ENCODE measurements around the gene CPT1A. TPM values are rescaled to one million over a fixed set of nuclear protein-coding genes. Genes with fewer than 3 reads are reported as not detected.

Gene CPT1A
- total RNA-seq, 2 experiments from 2014 or later = 17.5 TPM

GRCh38 chr11:68831124-68831523, 10.6 kb downstream of the CPT1A start:
- intact Hi-C loops (cut with micrococcal nuclease) = no loop called here
- Mint-ChIP-seq H3K36me3 (ENCODE audit: low read depth) (no peaks in the 10 kb centered on the region), H3K4me1 (ENCODE audit: low read depth) (peaks cover 35% of the 10 kb centered on the region), H3K9me3 (no peaks in the 10 kb centered on the region), H3K27ac (no peak overlapping the region), H3K4me3 (no peak overlapping the region), H3K27me3 (no peaks in the 10 kb centered on the region)
- POLR2A ChIA-PET = no interaction called here
- DNase-seq = no peak
- CTCF ChIA-PET = interaction anchor here (1.0 to 1.3 kb wide), 2 partner anchors 13 to 16 kb away, joined by 3 to 4 read pairs; no protein-coding TSS in a partner anchor
- ATAC-seq = no peak
- TF ChIP-seq CTCF (IDR thresholded peaks at IDR 0.05) = no peak

- DNase-seq (no peak), ATAC-seq (no peak)
- no peak for TF ChIP-seq CTCF (IDR thresholded peaks at IDR 0.05)
- Mint-ChIP-seq H3K9me3 (no peaks in the 10 kb centered on the region), H3K27me3 (no peaks in the 10 kb centered on the region), H3K4me3 (no peak overlapping the region), H3K36me3 (ENCODE audit: low read depth) (no peaks in the 10 kb centered on the region), H3K27ac (no peak overlapping the region), H3K4me1 (ENCODE audit: low read depth) (peaks cover 39% of the 10 kb centered on the region)
- intact Hi-C loops (cut with micrococcal nuclease) = no loop called here
- ChIA-PET POLR2A (interaction anchor here (1.1 to 2.2 kb wide), 3 partner anchors 9 to 29 kb away, joined by 4 to 7 read pairs (median 4); no protein-coding TSS in a partner anchor), CTCF (interaction anchor here (1.2 to 1.7 kb wide), 2 partner anchors 9 to 12 kb away, joined by 3 to 4 read pairs; no protein-coding TSS in a partner anchor)
Measured at GRCh38 chr11:68829581-68829980, 12.1 kb downstream of the CPT1A start.

GRCh38 chr11:68828957-68829356, 12.8 kb downstream of the CPT1A start:
- POLR2A ChIA-PET = interaction anchor here (1.1 to 2.2 kb wide), 5 partner anchors 10 to 28 kb away, joined by 4 to 7 read pairs (median 5); no protein-coding TSS in a partner anchor
- intact Hi-C loops (cut with micrococcal nuclease) = no loop called here
- Mint-ChIP-seq H3K27ac (peak overlapping the region; percentile 66), H3K4me1 (ENCODE audit: low read depth) (peaks cover 39% of the 10 kb centered on the region), H3K27me3 (no peaks in the 10 kb centered on the region), H3K36me3 (ENCODE audit: low read depth) (no peaks in the 10 kb centered on the region), H3K4me3 (no peak overlapping the region), H3K9me3 (no peaks in the 10 kb centered on the region)
- no peak for DNase-seq
- no peak for ATAC-seq
- CTCF ChIA-PET = interaction anchor here (1.5 kb wide), 1 partner anchor 15 kb away, joined by 3 read pairs; no protein-coding TSS in a partner anchor
- TF ChIP-seq CTCF (IDR thresholded peaks at IDR 0.05) = no peak

GRCh38 chr11:68828155-68828931, 13.4 kb downstream of the CPT1A start:
- H3K27ac Mint-ChIP-seq = peak overlapping the region; percentile 66
- ATAC-seq (peak; percentile 14), DNase-seq (no peak)
- no peak overlapping the region for H3K4me3 Mint-ChIP-seq
- no peaks in the 10 kb centered on the region for H3K36me3 Mint-ChIP-seq (ENCODE audit: low read depth)
- peaks cover 39% of the 10 kb centered on the region for H3K4me1 Mint-ChIP-seq (ENCODE audit: low read depth)
- no peaks in the 10 kb centered on the region for H3K27me3 Mint-ChIP-seq
- CTCF ChIA-PET = interaction anchor here (1.5 to 3.5 kb wide), 2 partner anchors 8 to 16 kb away, joined by 3 to 10 read pairs; no protein-coding TSS in a partner anchor
- intact Hi-C loops (cut with micrococcal nuclease) = no loop called here
- POLR2A ChIA-PET = interaction anchor here (1.1 to 2.2 kb wide), 4 partner anchors 10 to 27 kb away, joined by 4 to 7 read pairs (median 6); no protein-coding TSS in a partner anchor
- no peaks in the 10 kb centered on the region for H3K9me3 Mint-ChIP-seq
- TF ChIP-seq CTCF (IDR thresholded peaks at IDR 0.05) = no peak

GRCh38 chr11:68827733-68828132, 14.0 kb downstream of the CPT1A start:
- DNase-seq (no peak), ATAC-seq (no peak)
- TF ChIP-seq CTCF (IDR thresholded peaks at IDR 0.05) = no peak
- intact Hi-C loops (cut with micrococcal nuclease) = no loop called here
- H3K27me3 Mint-ChIP-seq = no peaks in the 10 kb centered on the region
- H3K27ac Mint-ChIP-seq = peak overlapping the region; percentile 36
- CTCF ChIA-PET = interaction anchor here (1.5 to 3.5 kb wide), 2 partner anchors 8 to 16 kb away, joined by 3 to 10 read pairs; no protein-coding TSS in a partner anchor
- H3K4me3 Mint-ChIP-seq = no peak overlapping the region
- no peaks in the 10 kb centered on the region for H3K36me3 Mint-ChIP-seq (ENCODE audit: low read depth)
- peaks cover 35% of the 10 kb centered on the region for H3K4me1 Mint-ChIP-seq (ENCODE audit: low read depth)
- H3K9me3 Mint-ChIP-seq = no peaks in the 10 kb centered on the region
- POLR2A ChIA-PET = interaction anchor here (1.8 to 2.0 kb wide), 2 partner anchors 9 to 17 kb away, joined by 5 to 6 read pairs; no protein-coding TSS in a partner anchor
